ENCODE results near the gene ERFL. TPM values are rescaled to one million over a fixed set of nuclear protein-coding genes. Genes with fewer than 3 reads are reported as not detected.

The ERFL gene
- total RNA-seq, 4 donors from 2014 or later, result not detected

DNA sequence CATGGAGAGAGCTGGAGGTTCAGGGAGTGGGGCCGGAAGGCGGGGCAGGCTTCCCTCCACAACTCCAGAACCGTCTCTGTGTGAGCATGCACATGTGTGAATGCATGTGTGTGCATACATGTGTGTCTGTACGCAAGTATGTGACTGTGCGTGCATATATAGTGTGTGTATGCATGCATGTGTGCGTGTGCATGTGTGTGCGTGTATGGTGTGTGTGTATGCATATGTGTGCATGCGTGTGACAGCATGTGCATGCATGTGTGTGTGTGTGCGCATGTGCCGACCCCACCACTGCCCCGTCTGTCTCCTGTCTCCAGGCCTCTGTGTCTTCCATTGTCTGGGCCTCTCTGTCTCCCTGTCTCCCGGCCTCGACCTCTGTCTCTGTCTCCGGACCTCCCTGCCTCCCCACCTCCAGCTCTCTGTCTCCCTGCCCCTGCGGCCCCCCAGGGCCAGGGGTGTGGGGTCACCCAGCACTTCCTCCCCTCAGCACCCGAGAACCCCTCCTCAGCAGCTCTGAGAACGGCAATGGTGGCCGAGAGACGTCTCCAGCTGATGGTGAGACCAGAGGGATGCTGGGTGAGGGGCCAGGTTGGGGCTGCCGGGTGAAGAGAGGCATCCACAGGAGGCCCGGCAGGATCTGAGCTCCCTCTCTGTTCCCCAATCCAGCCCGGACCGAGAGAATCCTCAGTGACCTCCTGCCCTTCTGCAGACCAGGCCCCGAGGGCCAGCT lies 22.8 kb downstream of the ERFL start:
- 86 to 90% methylated on average over 14 to 17 of the region's 24 CpGs for WGBS, 2 donors
- DNase-seq, result no peak
- Histone ChIP-seq H3K4me3 (no peak overlapping the region), H3K9me3 (no peaks in the 10 kb centered on the region), H3K27ac (no peak overlapping the region), H3K36me3 (peaks cover 32 to 80% (median 43%) of the 10 kb centered on the region in 3 donors), H3K27me3 (peaks cover 0 to 10% (median 0%) of the 10 kb centered on the region in 4 donors), H3K4me1 (peaks cover 0 to 13% (median 5%) of the 10 kb centered on the region in 3 donors)
- intact Hi-C loops (cut with DNase I), result no loop called here
- TF ChIP-seq POLR2A (IDR thresholded peaks at IDR 0.05), result no peak
- TF ChIP-seq, protein P1, sequence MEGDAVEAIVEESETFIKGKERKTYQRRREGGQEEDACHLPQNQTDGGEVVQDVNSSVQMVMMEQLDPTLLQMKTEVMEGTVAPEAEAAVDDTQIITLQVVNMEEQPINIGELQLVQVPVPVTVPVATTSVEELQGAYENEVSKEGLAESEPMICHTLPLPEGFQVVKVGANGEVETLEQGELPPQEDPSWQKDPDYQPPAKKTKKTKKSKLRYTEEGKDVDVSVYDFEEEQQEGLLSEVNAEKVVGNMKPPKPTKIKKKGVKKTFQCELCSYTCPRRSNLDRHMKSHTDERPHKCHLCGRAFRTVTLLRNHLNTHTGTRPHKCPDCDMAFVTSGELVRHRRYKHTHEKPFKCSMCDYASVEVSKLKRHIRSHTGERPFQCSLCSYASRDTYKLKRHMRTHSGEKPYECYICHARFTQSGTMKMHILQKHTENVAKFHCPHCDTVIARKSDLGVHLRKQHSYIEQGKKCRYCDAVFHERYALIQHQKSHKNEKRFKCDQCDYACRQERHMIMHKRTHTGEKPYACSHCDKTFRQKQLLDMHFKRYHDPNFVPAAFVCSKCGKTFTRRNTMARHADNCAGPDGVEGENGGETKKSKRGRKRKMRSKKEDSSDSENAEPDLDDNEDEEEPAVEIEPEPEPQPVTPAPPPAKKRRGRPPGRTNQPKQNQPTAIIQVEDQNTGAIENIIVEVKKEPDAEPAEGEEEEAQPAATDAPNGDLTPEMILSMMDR (IDR thresholded peaks at IDR 0.05), result no peak

DNA sequence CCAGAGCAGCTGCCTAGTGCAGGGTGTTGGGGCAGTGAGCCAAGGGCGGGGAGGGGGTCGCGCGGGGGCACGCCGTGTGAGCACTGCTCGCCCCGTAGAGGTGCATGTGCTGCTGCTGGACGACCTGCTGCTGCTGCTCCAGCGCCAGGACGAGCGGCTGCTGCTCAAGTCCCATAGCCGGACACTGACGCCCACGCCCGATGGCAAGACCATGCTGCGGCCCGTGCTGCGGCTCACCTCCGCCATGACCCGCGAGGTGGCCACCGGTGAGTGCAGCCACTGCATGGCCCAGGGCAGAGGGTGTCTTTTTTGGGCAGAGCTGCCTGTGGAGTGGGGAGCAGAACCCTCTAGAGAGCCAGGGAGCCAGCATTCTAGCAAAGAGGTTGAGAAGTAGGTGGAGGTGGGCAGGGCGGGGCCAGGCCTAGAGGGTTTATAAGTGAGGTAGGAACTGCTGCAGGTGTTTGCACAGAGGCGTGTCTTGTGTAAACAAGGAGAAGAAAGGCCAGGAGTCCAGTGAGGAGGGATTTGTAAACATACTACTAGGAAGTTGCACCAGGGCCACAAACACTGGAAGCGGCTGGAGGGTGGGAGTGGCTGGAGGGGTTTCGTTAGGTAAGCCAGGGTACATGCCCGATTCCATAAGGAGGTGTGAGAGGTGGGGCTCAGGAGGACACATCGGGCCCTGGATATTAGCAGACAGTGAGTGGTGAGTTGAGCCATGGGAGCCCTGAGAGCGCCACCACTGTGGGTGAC lies 24.0 kb downstream of the ERFL start:
- Histone ChIP-seq H3K27me3 (no peaks in the 10 kb centered on the region), H3K9me3 (no peaks in the 10 kb centered on the region), H3K27ac (peak overlapping the region in 1 of 4 donors; percentile 28), H3K4me1 (peaks cover 0 to 13% (median 5%) of the 10 kb centered on the region in 3 donors), H3K4me3 (no peak overlapping the region), H3K36me3 (peaks cover 39 to 91% (median 43%) of the 10 kb centered on the region in 3 donors)
- intact Hi-C loops (cut with DNase I), result no loop called here
- 61 to 74% methylated on average over 8 to 21 of the region's 30 CpGs for WGBS, 2 donors
- no peak for DNase-seq
- no peak for TF ChIP-seq POLR2A (IDR thresholded peaks at IDR 0.05)

DNA sequence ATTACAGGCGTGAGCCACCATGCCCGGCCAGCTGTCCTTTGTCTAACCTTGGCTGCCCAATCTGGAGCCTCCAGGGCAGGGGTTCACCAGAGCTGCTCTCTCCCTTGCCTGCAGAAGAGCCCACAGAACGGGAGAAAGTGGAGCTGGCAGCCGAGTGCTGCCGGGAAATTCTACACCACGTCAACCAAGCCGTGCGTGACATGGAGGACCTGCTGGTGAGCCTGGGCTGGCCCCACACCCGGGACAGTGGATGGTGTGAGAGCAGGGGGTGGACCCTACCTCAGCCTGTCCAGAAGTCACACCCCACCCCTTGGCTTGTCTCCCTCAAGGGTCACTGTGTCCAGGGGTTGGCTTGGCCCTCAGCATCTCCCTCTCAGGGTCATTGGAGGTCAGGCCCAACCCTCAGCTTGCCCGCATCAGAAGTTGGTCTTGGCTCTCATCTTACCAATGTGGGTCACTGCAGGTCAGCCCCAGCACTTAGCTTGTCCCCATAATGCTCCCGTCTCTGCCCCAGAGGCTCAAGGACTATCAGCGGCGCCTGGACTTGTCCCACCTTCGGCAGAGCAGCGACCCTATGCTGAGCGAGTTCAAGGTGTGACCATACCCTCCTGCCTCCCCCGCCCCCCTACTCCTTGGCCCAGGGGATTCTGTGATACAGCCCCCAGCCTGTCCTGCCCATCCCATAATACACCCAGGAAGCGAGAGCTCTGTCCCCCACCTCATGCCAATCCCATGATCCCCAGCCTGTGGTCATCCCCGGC lies 24.9 kb downstream of the ERFL start:
- no peaks in the 10 kb centered on the region for H3K27me3 ChIP-seq
- no peak overlapping the region for H3K4me3 ChIP-seq
- DNase-seq, result no peak
- peaks cover 40 to 100% (median 47%) of the 10 kb centered on the region in 3 donors for H3K36me3 ChIP-seq
- H3K9me3 ChIP-seq, result no peaks in the 10 kb centered on the region
- WGBS, 2 donors, result 85 to 89% methylated on average over 2 to 14 of the region's 19 CpGs
- intact Hi-C loops (cut with DNase I), result no loop called here
- TF ChIP-seq POLR2A (IDR thresholded peaks at IDR 0.05), result no peak
- TF ChIP-seq, protein P1 (IDR thresholded peaks at IDR 0.05), result no peak
- no peak overlapping the region for H3K27ac ChIP-seq
- H3K4me1 ChIP-seq, result peaks cover 0 to 13% (median 5%) of the 10 kb centered on the region in 3 donors

DNA sequence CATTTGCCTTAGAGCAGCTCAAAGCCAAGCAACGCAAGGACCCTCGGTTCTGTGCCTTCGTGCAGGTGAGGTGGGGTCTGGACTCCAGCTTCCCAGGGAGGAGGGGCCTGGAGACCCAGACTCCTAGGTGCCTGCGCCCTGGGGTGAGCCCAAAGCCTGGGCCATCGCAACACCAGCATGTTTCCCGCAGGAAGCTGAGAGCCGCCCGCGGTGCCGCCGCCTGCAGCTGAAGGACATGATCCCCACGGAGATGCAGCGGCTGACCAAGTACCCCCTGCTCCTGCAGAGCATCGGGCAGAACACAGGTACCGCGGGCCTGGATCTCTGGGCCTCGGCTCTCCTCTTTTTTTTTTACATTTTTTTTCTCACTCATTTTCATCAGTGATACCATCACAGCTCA lies 25.7 kb downstream of the ERFL start:
- intact Hi-C loops (cut with DNase I), result no loop called here
- H3K4me3 ChIP-seq, result no peak overlapping the region
- no peaks in the 10 kb centered on the region for H3K27me3 ChIP-seq
- no peak for DNase-seq
- 95 to 96% methylated on average over 8 to 12 of the region's 17 CpGs for WGBS, 2 donors
- H3K9me3 ChIP-seq, result no peaks in the 10 kb centered on the region
- no peak for TF ChIP-seq POLR2A (IDR thresholded peaks at IDR 0.05)
- TF ChIP-seq, protein P1 (IDR thresholded peaks at IDR 0.05), result no peak
- peaks cover 0 to 13% (median 5%) of the 10 kb centered on the region in 3 donors for H3K4me1 ChIP-seq
- peaks cover 43 to 100% (median 54%) of the 10 kb centered on the region in 3 donors for H3K36me3 ChIP-seq
- no peak overlapping the region for H3K27ac ChIP-seq

DNA sequence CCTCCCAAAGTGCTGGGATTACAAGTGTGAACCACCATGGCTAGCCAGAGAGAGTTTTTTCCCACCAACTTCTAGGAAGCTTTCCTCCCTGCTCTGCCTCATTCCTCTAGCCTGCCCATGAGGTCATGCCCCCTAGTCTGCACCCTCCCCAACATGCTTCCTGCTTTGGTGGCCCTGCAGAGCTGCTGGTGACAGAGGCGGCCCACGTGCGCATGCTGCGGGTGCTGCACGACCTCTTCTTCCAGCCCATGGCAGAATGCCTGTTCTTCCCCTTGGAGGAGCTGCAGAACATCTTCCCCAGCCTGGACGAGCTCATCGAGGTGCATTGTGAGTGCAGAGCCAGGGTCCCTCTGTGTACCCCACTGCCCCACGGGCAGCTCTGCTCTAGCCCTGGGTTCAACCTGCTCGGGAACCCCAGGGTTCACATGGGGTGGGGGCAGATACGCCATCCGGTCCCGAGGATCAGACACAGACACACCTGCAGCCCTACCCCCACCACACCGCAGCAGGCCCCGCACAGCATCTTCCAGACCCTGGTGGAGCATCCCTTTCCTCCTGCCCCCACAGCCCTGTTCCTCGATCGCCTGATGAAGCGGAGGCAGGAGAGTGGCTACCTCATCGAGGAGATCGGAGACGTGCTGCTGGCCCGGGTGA lies 26.4 kb downstream of the ERFL start:
- WGBS, 2 donors, result 88 to 95% methylated on average over 7 to 12 of the region's 21 CpGs
- H3K27me3 ChIP-seq, result no peaks in the 10 kb centered on the region
- intact Hi-C loops (cut with DNase I), result no loop called here
- H3K36me3 ChIP-seq, result peaks cover 48 to 100% (median 54%) of the 10 kb centered on the region in 3 donors
- H3K9me3 ChIP-seq, result no peaks in the 10 kb centered on the region
- no peak overlapping the region for H3K4me3 ChIP-seq
- no peak for DNase-seq
- peaks cover 0 to 13% (median 5%) of the 10 kb centered on the region in 3 donors for H3K4me1 ChIP-seq
- no peak for TF ChIP-seq POLR2A (IDR thresholded peaks at IDR 0.05)
- TF ChIP-seq, protein P1 (IDR thresholded peaks at IDR 0.05), result no peak
- H3K27ac ChIP-seq, result no peak overlapping the region

Data from esophagus squamous epithelium (tissue), 5 donors.